HG02759 (cell line): ENCODE data around the gene TMEM69.
"Not testable (repeated sequence)": the region's sequence is repeated elsewhere in the genome, so short reads cannot be mapped to it uniquely, and the experiment has no call there.

Experiments
- ATAC-seq: cut with Tn5 transposase; IDR thresholded peaks from one replicate; pipeline ENCODE4 v1.9.1; 2021; ENCODE audit warnings: mild to moderate bottlenecking, moderate library complexity; ENCODE audit not compliant: unreplicated experiment

The TMEM69 gene

GRCh38 chr1:45687754-45688740, at the start of gene TMEM69:
Gene TMEM69 (plus strand): TSS chr1:45688181. CDS start chr1:45691069, 2,888 bp downstream.
- no peak for ATAC-seq

- no peak for ATAC-seq
Observed at GRCh38 chr1:45640293-45640692, 47.7 kb upstream of the TMEM69 start.

- no peak for ATAC-seq
Observed at GRCh38 chr1:45643321-45643720, 44.7 kb upstream of the TMEM69 start.

GRCh38 chr1:45643978-45644377, 44.0 kb upstream of the TMEM69 start:
- ATAC-seq, result no peak

GRCh38 chr1:45644661-45645060, 43.3 kb upstream of the TMEM69 start:
- no peak for ATAC-seq

GRCh38 chr1:45647248-45648021, 40.5 kb upstream of the TMEM69 start:
- ATAC-seq, result no peak

- ATAC-seq, result no peak
Observed at GRCh38 chr1:45654540-45655280, 33.3 kb upstream of the TMEM69 start.

- no peak for ATAC-seq
Observed at GRCh38 chr1:45656573-45657226, 31.3 kb upstream of the TMEM69 start.

GRCh38 chr1:45658171-45658570, 29.8 kb upstream of the TMEM69 start:
- no peak for ATAC-seq

- ATAC-seq, result no peak
Observed at GRCh38 chr1:45659222-45659621, 28.8 kb upstream of the TMEM69 start.

GRCh38 chr1:45660336-45660735, 27.6 kb upstream of the TMEM69 start:
- no peak for ATAC-seq

GRCh38 chr1:45666836-45667235, 21.1 kb upstream of the TMEM69 start:
- no peak for ATAC-seq

- no peak for ATAC-seq
Observed at GRCh38 chr1:45667321-45668111, 20.5 kb upstream of the TMEM69 start.

- ATAC-seq, result no peak
Observed at GRCh38 chr1:45668526-45668925, 19.5 kb upstream of the TMEM69 start.

GRCh38 chr1:45669379-45669778, 18.6 kb upstream of the TMEM69 start:
- no peak for ATAC-seq

- no peak for ATAC-seq
Observed at GRCh38 chr1:45669859-45670655, 17.9 kb upstream of the TMEM69 start.

GRCh38 chr1:45673956-45674355, 14.0 kb upstream of the TMEM69 start:
- no peak for ATAC-seq

- ATAC-seq, result no peak
Observed at GRCh38 chr1:45674478-45674877, 13.5 kb upstream of the TMEM69 start.

GRCh38 chr1:45676553-45676952, 11.4 kb upstream of the TMEM69 start:
- not testable (repeated sequence) for ATAC-seq
